ENCODE measurements around the gene TPRG1L.
A peak's percentile ranks its signal among the peaks of the same experiment; 100 is the strongest.

TPRG1L gene

GRCh38 chr1:3625151-3625907, 514 bp downstream of the TPRG1L start:
- Histone ChIP-seq H3K79me1 (ENCODE audit: low read length) (no peaks in the 10 kb centered on the region), H3K4me2 (ENCODE audit: low read length) (peak overlapping the region; percentile 93), H2BK5ac (ENCODE audit: low read depth, low read length, poor library complexity) (no peak overlapping the region), H4K8ac (ENCODE audit: low read depth, low read length) (peak overlapping the region; percentile 72), H3K4me3 (ENCODE audit: low read depth, low read length) (peak overlapping the region; percentile 91), H3K27me3 (ENCODE audit: insufficient read depth, low read length) (no peaks in the 10 kb centered on the region), H2BK120ac (ENCODE audit: insufficient read depth, low read length, poor library complexity) (no peak overlapping the region), H3K9ac (ENCODE audit: low read length) (peak overlapping the region; percentile 45), H2AK5ac (ENCODE audit: low read length) (peak overlapping the region; percentile 30), H3K27ac (ENCODE audit: low read depth, low read length) (no peak overlapping the region), H3K4ac (ENCODE audit: low read depth, low read length) (peak overlapping the region; percentile 78), H3K23ac (ENCODE audit: low read length) (no peak overlapping the region), H4K12ac (ENCODE audit: low read depth, low read length) (peak overlapping the region; percentile 58), H4K91ac (ENCODE audit: low read depth, low read length) (peak overlapping the region; percentile 18), H3K36me3 (ENCODE audit: control insufficient read depth in 1 of 2, insufficient read depth in 2 of 2, low read length in 2 of 2) (peaks cover 26 to 29% of the 10 kb centered on the region in 2 experiments), H3K14ac (ENCODE audit: low read length) (peak overlapping the region; percentile 59), H2AFZ (ENCODE audit: insufficient read depth, low read length, poor library complexity) (peak overlapping the region; percentile 89), H3K18ac (ENCODE audit: low read length) (peak overlapping the region; percentile 57), H3K4me1 (ENCODE audit: control insufficient read depth in 1 of 2, insufficient read depth in 2 of 2, low read length in 2 of 2) (peaks cover 11 to 13% of the 10 kb centered on the region in 2 experiments), H2BK12ac (ENCODE audit: low read length) (no peak overlapping the region), H3K79me2 (ENCODE audit: control insufficient read depth, insufficient read depth, low read length, poor library complexity) (peaks cover 2% of the 10 kb centered on the region), H3K9me3 (ENCODE audit: insufficient read depth, low read depth, low read length) (no peaks in the 10 kb centered on the region)
- no CpG with 5 or more reads among the region's 71 CpGs for WGBS (ENCODE audit: extremely low coverage, insufficient coverage, insufficient read length)
- DNase-seq = peak; percentile 26 to 46

- no peaks in the 10 kb centered on the region for H3K27me3 ChIP-seq (ENCODE audit: insufficient read depth, low read length)
- no peak overlapping the region for H2BK12ac ChIP-seq (ENCODE audit: low read length)
- no CpG with 5 or more reads among the region's 4 CpGs for WGBS (ENCODE audit: extremely low coverage, insufficient coverage, insufficient read length)
- H3K9ac ChIP-seq (ENCODE audit: low read length) = no peak overlapping the region
- no peak overlapping the region for H2BK5ac ChIP-seq (ENCODE audit: low read depth, low read length, poor library complexity)
- H3K79me2 ChIP-seq (ENCODE audit: control insufficient read depth, insufficient read depth, low read length, poor library complexity) = peaks cover 2% of the 10 kb centered on the region
- H3K4me3 ChIP-seq (ENCODE audit: low read depth, low read length) = no peak overlapping the region
- no peaks in the 10 kb centered on the region for H3K9me3 ChIP-seq (ENCODE audit: insufficient read depth, low read depth, low read length)
- no peak overlapping the region for H4K12ac ChIP-seq (ENCODE audit: low read depth, low read length)
- no peak overlapping the region for H2AFZ ChIP-seq (ENCODE audit: insufficient read depth, low read length, poor library complexity)
- no peak overlapping the region for H4K8ac ChIP-seq (ENCODE audit: low read depth, low read length)
- H2AK5ac ChIP-seq (ENCODE audit: low read length) = no peak overlapping the region
- H3K27ac ChIP-seq (ENCODE audit: low read depth, low read length) = no peak overlapping the region
- H3K4me1 ChIP-seq (ENCODE audit: control insufficient read depth in 1 of 2, insufficient read depth in 2 of 2, low read length in 2 of 2) = peaks cover 11 to 13% of the 10 kb centered on the region in 2 experiments
- H3K36me3 ChIP-seq (ENCODE audit: control insufficient read depth in 1 of 2, insufficient read depth in 2 of 2, low read length in 2 of 2) = peaks cover 30 to 34% of the 10 kb centered on the region in 2 experiments
- no peak overlapping the region for H3K4ac ChIP-seq (ENCODE audit: low read depth, low read length)
- peak overlapping the region; percentile 93 for H3K4me2 ChIP-seq (ENCODE audit: low read length)
- H4K91ac ChIP-seq (ENCODE audit: low read depth, low read length) = no peak overlapping the region
- H3K79me1 ChIP-seq (ENCODE audit: low read length) = no peaks in the 10 kb centered on the region
- H3K23ac ChIP-seq (ENCODE audit: low read length) = no peak overlapping the region
- no peak overlapping the region for H2BK120ac ChIP-seq (ENCODE audit: insufficient read depth, low read length, poor library complexity)
- no peak overlapping the region for H3K14ac ChIP-seq (ENCODE audit: low read length)
- no peak overlapping the region for H3K18ac ChIP-seq (ENCODE audit: low read length)
- DNase-seq = no peak
These were observed 1.2 kb downstream of the TPRG1L start for GRCh38 chr1:3626025-3626424.

- no peak for DNase-seq
- no peak overlapping the region for H3K14ac ChIP-seq (ENCODE audit: low read length)
- H2BK120ac ChIP-seq (ENCODE audit: insufficient read depth, low read length, poor library complexity) = no peak overlapping the region
- peaks cover 2% of the 10 kb centered on the region for H3K79me2 ChIP-seq (ENCODE audit: control insufficient read depth, insufficient read depth, low read length, poor library complexity)
- H4K12ac ChIP-seq (ENCODE audit: low read depth, low read length) = no peak overlapping the region
- no peak overlapping the region for H2BK12ac ChIP-seq (ENCODE audit: low read length)
- H2BK5ac ChIP-seq (ENCODE audit: low read depth, low read length, poor library complexity) = no peak overlapping the region
- no peak overlapping the region for H3K4ac ChIP-seq (ENCODE audit: low read depth, low read length)
- H3K4me3 ChIP-seq (ENCODE audit: low read depth, low read length) = no peak overlapping the region
- WGBS (ENCODE audit: extremely low coverage, insufficient coverage, insufficient read length) = no CpG with 5 or more reads among the region's 26 CpGs
- no peak overlapping the region for H3K23ac ChIP-seq (ENCODE audit: low read length)
- H3K4me2 ChIP-seq (ENCODE audit: low read length) = no peak overlapping the region
- H4K8ac ChIP-seq (ENCODE audit: low read depth, low read length) = no peak overlapping the region
- H3K27ac ChIP-seq (ENCODE audit: low read depth, low read length) = no peak overlapping the region
- H3K18ac ChIP-seq (ENCODE audit: low read length) = no peak overlapping the region
- H2AK5ac ChIP-seq (ENCODE audit: low read length) = no peak overlapping the region
- H3K4me1 ChIP-seq (ENCODE audit: control insufficient read depth in 1 of 2, insufficient read depth in 2 of 2, low read length in 2 of 2) = peaks cover 11 to 13% of the 10 kb centered on the region in 2 experiments
- no peak overlapping the region for H2AFZ ChIP-seq (ENCODE audit: insufficient read depth, low read length, poor library complexity)
- H3K79me1 ChIP-seq (ENCODE audit: low read length) = no peaks in the 10 kb centered on the region
- no peaks in the 10 kb centered on the region for H3K27me3 ChIP-seq (ENCODE audit: insufficient read depth, low read length)
- no peaks in the 10 kb centered on the region for H3K9me3 ChIP-seq (ENCODE audit: insufficient read depth, low read depth, low read length)
- H3K36me3 ChIP-seq (ENCODE audit: control insufficient read depth in 1 of 2, insufficient read depth in 2 of 2, low read length in 2 of 2) = peaks cover 39 to 49% of the 10 kb centered on the region in 2 experiments
- H4K91ac ChIP-seq (ENCODE audit: low read depth, low read length) = no peak overlapping the region
- no peak overlapping the region for H3K9ac ChIP-seq (ENCODE audit: low read length)
These were observed 2.9 kb downstream of the TPRG1L start for GRCh38 chr1:3627515-3628253.

GRCh38 chr1:3628445-3628844, 3.6 kb downstream of the TPRG1L start:
- H2AK5ac ChIP-seq (ENCODE audit: low read length) = no peak overlapping the region
- no peak for DNase-seq
- no peak overlapping the region for H2BK12ac ChIP-seq (ENCODE audit: low read length)
- no peak overlapping the region for H2BK120ac ChIP-seq (ENCODE audit: insufficient read depth, low read length, poor library complexity)
- H4K8ac ChIP-seq (ENCODE audit: low read depth, low read length) = no peak overlapping the region
- peaks cover 2% of the 10 kb centered on the region for H3K79me2 ChIP-seq (ENCODE audit: control insufficient read depth, insufficient read depth, low read length, poor library complexity)
- H2AFZ ChIP-seq (ENCODE audit: insufficient read depth, low read length, poor library complexity) = no peak overlapping the region
- no peak overlapping the region for H2BK5ac ChIP-seq (ENCODE audit: low read depth, low read length, poor library complexity)
- no peak overlapping the region for H3K27ac ChIP-seq (ENCODE audit: low read depth, low read length)
- H3K18ac ChIP-seq (ENCODE audit: low read length) = no peak overlapping the region
- H3K23ac ChIP-seq (ENCODE audit: low read length) = no peak overlapping the region
- no peaks in the 10 kb centered on the region for H3K9me3 ChIP-seq (ENCODE audit: insufficient read depth, low read depth, low read length)
- H3K14ac ChIP-seq (ENCODE audit: low read length) = no peak overlapping the region
- H3K79me1 ChIP-seq (ENCODE audit: low read length) = no peaks in the 10 kb centered on the region
- no peak overlapping the region for H3K4me3 ChIP-seq (ENCODE audit: low read depth, low read length)
- no peak overlapping the region for H3K9ac ChIP-seq (ENCODE audit: low read length)
- H3K4ac ChIP-seq (ENCODE audit: low read depth, low read length) = no peak overlapping the region
- WGBS (ENCODE audit: extremely low coverage, insufficient coverage, insufficient read length) = no CpG with 5 or more reads among the region's 10 CpGs
- no peaks in the 10 kb centered on the region for H3K27me3 ChIP-seq (ENCODE audit: insufficient read depth, low read length)
- peaks cover 11 to 12% of the 10 kb centered on the region in 2 experiments for H3K4me1 ChIP-seq (ENCODE audit: control insufficient read depth in 1 of 2, insufficient read depth in 2 of 2, low read length in 2 of 2)
- no peak overlapping the region for H3K4me2 ChIP-seq (ENCODE audit: low read length)
- no peak overlapping the region for H4K91ac ChIP-seq (ENCODE audit: low read depth, low read length)
- H3K36me3 ChIP-seq (ENCODE audit: control insufficient read depth in 1 of 2, insufficient read depth in 2 of 2, low read length in 2 of 2) = peaks cover 41 to 54% of the 10 kb centered on the region in 2 experiments
- H4K12ac ChIP-seq (ENCODE audit: low read depth, low read length) = no peak overlapping the region
